Mesendoderm (in vitro differentiated cells): ENCODE results near the gene PIK3R3.

Experiments
- DNase-seq: peaks from one replicate; pipeline ENCODE4 v3.0.0; 2013
- H2AK5ac ChIP-seq: 2 replicates; pipeline ENCODE4 v1.6.1; 2013; ENCODE audit warnings: low read length, inconsistent platforms
- H2BK120ac ChIP-seq: 2 replicates; pipeline ENCODE4 v1.6.1; 2013; ENCODE audit warnings: low read depth, mild to moderate bottlenecking, low read length, moderate library complexity, mixed read lengths
- H2BK15ac ChIP-seq: replicated peaks from 2 replicates; pipeline ENCODE4 v1.6.1; 2013; ENCODE audit warnings: low read depth, mild to moderate bottlenecking, moderate library complexity
- H2BK5ac ChIP-seq: 2 replicates; pipeline ENCODE4 v1.6.1; 2013; ENCODE audit warnings: low read length, inconsistent platforms
- H3K18ac ChIP-seq: 2 replicates; pipeline ENCODE4 v1.6.1; 2013; ENCODE audit warnings: mild to moderate bottlenecking, low read length, mixed read lengths
- H3K23ac ChIP-seq: one replicate; pipeline ENCODE4 v1.6.1; 2013; ENCODE audit warnings: low read length
- H3K27ac ChIP-seq: 2 replicates; pipeline ENCODE4 v1.5.1; 2013; ENCODE audit warnings: low read depth, mild to moderate bottlenecking, inconsistent platforms, low read length, moderate library complexity
- H3K27me3 ChIP-seq: 2 replicates; pipeline ENCODE4 v1.6.1; 2013; ENCODE audit warnings: low read length, control low read depth, mild to moderate bottlenecking, inconsistent platforms; ENCODE audit not compliant: insufficient read depth, poor library complexity
- H3K36me3 ChIP-seq: 2 replicates; pipeline ENCODE4 v1.6.1; 2013; ENCODE audit warnings: low read length, inconsistent platforms; ENCODE audit not compliant: control insufficient read depth, insufficient read depth
- H3K4ac ChIP-seq: one replicate; pipeline ENCODE4 v1.6.1; 2013; ENCODE audit warnings: low read depth, mild to moderate bottlenecking, low read length, moderate library complexity
- H3K4me1 ChIP-seq: 2 replicates; pipeline ENCODE4 v1.6.1; 2013; ENCODE audit warnings: low read depth, low read length, inconsistent platforms; ENCODE audit not compliant: control insufficient read depth
- H3K4me2 ChIP-seq: 2 replicates; pipeline ENCODE4 v1.6.1; 2013; ENCODE audit warnings: low read length
- H3K4me3 ChIP-seq: 2 replicates; pipeline ENCODE4 v1.5.1; 2013; ENCODE audit warnings: mild to moderate bottlenecking, low read length
- H3K56ac ChIP-seq: one replicate; pipeline ENCODE4 v1.6.1; 2013; ENCODE audit warnings: low read length
- H3K79me1 ChIP-seq: 2 replicates; pipeline ENCODE4 v1.6.1; 2013; ENCODE audit warnings: low read length, inconsistent platforms
- H3K79me2 ChIP-seq: 2 replicates; pipeline ENCODE4 v1.6.1; 2013; ENCODE audit warnings: mild to moderate bottlenecking, low read length; ENCODE audit not compliant: control insufficient read depth, insufficient read depth
- H3K9ac ChIP-seq: 2 replicates; pipeline ENCODE4 v1.6.1; 2013; ENCODE audit warnings: low read length, inconsistent platforms
- H4K5ac ChIP-seq: one replicate; pipeline ENCODE4 v1.6.1; 2013; ENCODE audit warnings: low read length
- H4K8ac ChIP-seq: one replicate; pipeline ENCODE4 v1.6.1; 2013; ENCODE audit warnings: low read depth, mild to moderate bottlenecking, control low read depth, low read length, moderate library complexity
- WGBS: extraction: QIAGEN DNeasy Blood & Tissue Kit; methylation state at CpG from one replicate; pipeline ENCODE4 v1.1.7; 2013; ENCODE audit warnings: low lambda C conversion rate, missing lambda C conversion rate; ENCODE audit not compliant: insufficient coverage; ENCODE audit errors: extremely low coverage; 5-methylcytosine and 5-hydroxymethylcytosine counted together

The PIK3R3 gene

DNA sequence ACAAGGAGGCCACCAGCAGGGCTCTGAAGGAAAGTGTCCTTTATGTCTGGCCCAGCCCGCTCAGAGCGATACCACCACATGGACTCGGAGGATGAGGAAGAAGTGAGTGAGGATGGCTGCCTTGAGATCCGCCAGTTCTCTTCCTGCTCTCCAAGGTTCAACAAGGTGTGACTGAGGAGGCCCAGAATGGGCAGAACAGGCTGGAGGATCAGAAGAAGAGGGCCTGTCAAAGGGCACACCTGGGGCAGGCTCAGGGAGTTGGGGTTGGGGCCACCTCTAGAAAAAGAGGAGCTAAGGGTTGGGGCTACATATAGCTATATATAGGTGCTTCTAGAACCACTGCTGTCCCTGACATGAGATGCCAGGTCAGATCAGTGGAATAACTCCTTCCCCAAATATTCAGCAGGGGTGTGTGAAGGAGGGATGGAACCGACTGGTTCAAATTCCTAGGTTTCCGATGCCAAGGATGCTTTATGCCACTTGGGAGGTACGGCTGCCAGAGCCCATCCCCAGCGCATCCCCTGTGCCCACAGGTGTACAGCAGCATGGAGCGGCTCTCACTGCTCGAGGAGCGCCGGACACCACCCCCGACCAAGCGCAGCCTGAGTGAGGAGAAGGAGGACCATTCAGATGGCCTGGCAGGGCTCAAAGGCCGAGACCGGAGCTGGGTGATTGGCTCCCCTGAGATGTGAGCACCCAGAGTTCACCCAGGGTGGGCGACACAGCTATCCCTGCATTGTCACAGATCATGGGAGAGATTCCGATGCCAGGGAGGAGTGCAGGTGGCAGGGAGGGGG, 102.2 kb downstream of the PIK3R3 start:
- Histone ChIP-seq H3K27ac (no peak overlapping the region), H3K36me3 (peaks cover 2% of the 10 kb centered on the region), H2BK5ac (no peak overlapping the region), H2BK120ac (no peak overlapping the region), H3K23ac (no peak overlapping the region), H3K18ac (no peak overlapping the region), H3K9ac (no peak overlapping the region), H3K4me3 (no peak overlapping the region), H3K79me2 (no peaks in the 10 kb centered on the region), H3K56ac (no peak overlapping the region), H2BK15ac (no peak overlapping the region), H3K4ac (no peak overlapping the region), H3K4me1 (no peaks in the 10 kb centered on the region), H2AK5ac (no peak overlapping the region), H4K5ac (no peak overlapping the region), H3K79me1 (no peaks in the 10 kb centered on the region), H4K8ac (no peak overlapping the region), H3K27me3 (no peaks in the 10 kb centered on the region), H3K4me2 (no peak overlapping the region)
- WGBS, result no CpG with 5 or more reads among the region's 18 CpGs
- no peak for DNase-seq

DNA sequence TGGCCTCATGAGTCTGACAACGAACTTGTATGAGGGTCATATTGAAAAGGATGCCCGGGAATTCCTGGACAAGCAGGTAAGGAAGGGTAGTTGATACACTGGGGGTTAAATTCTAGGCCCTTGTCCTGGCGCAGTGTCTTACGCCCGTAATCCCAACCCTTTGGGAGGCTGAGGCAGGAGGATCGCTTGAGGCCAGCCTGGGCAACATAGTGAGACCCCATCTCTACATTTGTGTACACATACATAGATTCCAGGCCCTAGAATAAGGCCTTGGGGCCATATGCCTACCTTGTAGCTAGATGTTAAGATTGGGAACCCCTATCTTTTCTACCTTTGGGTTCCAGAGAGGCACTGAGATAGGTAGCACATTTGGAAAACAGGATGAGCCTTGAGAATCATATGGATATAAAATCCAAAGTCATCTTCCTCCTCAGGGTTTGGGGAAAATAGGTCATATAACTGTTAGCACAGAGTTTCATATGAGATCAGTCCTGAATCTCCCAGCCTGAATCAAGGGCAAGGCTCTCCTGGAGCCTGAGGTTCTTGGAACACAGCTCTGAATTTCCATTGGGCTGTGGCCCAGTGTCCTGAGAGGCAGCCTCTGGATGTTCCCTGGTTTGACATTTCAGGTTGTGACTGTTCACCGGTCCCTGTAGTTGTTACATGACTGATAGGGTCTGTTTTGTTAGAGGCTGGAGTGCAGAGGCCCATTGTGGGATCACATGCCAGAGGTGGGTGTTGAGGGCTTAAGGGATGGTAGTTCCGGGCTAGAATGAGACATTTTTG, 104.4 kb downstream of the PIK3R3 start:
- Histone ChIP-seq H3K27ac (no peak overlapping the region), H3K9ac (no peak overlapping the region), H2BK15ac (no peak overlapping the region), H3K27me3 (no peaks in the 10 kb centered on the region), H3K4me2 (no peak overlapping the region), H2BK5ac (no peak overlapping the region), H4K5ac (no peak overlapping the region), H3K79me1 (no peaks in the 10 kb centered on the region), H2AK5ac (no peak overlapping the region), H3K4ac (no peak overlapping the region), H3K4me3 (no peak overlapping the region), H3K23ac (no peak overlapping the region), H4K8ac (no peak overlapping the region), H3K18ac (no peak overlapping the region), H3K56ac (no peak overlapping the region), H3K79me2 (no peaks in the 10 kb centered on the region), H2BK120ac (no peak overlapping the region), H3K4me1 (no peaks in the 10 kb centered on the region), H3K36me3 (peaks cover 13% of the 10 kb centered on the region)
- WGBS, result no CpG with 5 or more reads among the region's 8 CpGs
- DNase-seq, result no peak

DNA sequence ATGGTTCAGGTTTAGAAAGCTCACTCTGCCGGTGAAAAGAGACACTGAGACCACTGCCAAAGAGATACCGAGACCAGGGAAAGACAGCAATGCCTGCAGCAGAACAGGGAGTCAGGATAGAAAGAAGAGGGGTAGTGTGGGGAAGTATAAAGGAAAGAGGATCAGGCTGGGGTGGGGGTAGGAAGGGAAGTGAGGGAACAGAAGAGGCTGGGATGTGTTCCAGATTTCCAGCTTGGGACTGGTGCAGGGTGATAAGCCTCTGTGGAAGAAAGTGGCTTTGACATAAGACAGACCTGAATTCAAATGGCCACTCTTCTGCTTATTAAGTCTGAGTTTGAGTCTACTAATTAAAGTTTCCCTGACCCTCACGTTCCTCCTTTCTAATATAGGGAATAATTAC, 105.9 kb downstream of the PIK3R3 start:
- no peaks in the 10 kb centered on the region for H3K79me2 ChIP-seq
- no peaks in the 10 kb centered on the region for H3K79me1 ChIP-seq
- no peak overlapping the region for H2AK5ac ChIP-seq
- no peak for DNase-seq
- no CpG with 5 or more reads among the region's 3 CpGs for WGBS
- H2BK5ac ChIP-seq, result no peak overlapping the region
- H3K4me1 ChIP-seq, result no peaks in the 10 kb centered on the region
- no peak overlapping the region for H3K56ac ChIP-seq
- no peak overlapping the region for H2BK15ac ChIP-seq
- no peak overlapping the region for H4K8ac ChIP-seq
- no peak overlapping the region for H3K18ac ChIP-seq
- H3K4ac ChIP-seq, result no peak overlapping the region
- no peak overlapping the region for H2BK120ac ChIP-seq
- no peaks in the 10 kb centered on the region for H3K27me3 ChIP-seq
- H3K36me3 ChIP-seq, result peaks cover 11% of the 10 kb centered on the region
- H3K9ac ChIP-seq, result no peak overlapping the region
- H3K27ac ChIP-seq, result no peak overlapping the region
- no peak overlapping the region for H4K5ac ChIP-seq
- H3K23ac ChIP-seq, result no peak overlapping the region
- H3K4me3 ChIP-seq, result no peak overlapping the region
- no peak overlapping the region for H3K4me2 ChIP-seq

DNA sequence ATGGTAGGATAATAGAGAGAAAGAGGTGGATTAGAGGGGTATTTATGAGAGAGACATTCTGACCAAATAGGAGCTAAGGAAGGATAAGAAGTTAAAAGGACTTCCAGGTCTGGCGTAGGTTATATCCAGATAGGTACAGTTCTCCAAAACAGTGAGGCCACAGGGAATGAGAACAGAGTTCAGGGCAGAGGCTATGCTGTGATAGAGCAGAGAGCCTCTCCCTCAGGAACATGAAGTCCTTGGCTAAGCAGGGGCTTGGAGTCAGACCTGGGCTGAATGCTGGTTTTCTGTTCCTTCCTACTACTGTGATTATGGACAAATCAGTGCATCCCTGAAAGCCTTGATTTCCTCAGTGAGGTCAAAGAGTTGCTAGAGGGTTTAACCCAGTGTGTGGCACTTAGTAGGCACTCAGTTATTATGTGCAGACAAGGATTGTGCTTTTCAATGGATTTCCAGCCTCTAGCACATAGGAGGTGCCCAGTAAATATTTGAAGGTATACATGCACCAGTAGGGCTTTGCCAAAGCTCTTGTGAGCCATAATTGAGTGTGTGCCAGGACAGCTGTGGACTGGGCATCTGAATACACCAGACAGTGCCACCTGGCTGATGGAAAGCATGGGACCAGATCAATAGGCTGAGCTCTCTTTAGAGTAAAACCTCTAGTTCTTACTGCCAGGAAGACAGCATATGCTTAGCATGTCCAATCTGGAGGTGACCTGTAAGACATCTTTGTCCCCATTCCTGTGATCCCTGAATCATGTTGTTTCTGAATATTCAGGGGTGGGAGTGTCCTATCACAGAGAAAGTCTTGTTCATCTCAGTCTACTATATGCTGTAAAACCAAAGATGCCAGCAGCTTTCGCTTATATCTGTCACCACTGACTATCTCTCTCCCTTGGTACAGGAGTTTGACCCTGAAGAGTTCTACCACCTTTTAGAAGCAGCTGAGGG, 111.1 kb downstream of the PIK3R3 start:
- no CpG with 5 or more reads among the region's 2 CpGs for WGBS
- Histone ChIP-seq H3K27me3 (no peaks in the 10 kb centered on the region), H3K4me3 (no peak overlapping the region), H4K5ac (no peak overlapping the region), H3K56ac (no peak overlapping the region), H2BK15ac (no peak overlapping the region), H3K27ac (no peak overlapping the region), H3K36me3 (peaks cover 11% of the 10 kb centered on the region), H2AK5ac (no peak overlapping the region), H3K4me1 (no peaks in the 10 kb centered on the region), H3K4ac (no peak overlapping the region), H4K8ac (no peak overlapping the region), H3K79me2 (no peaks in the 10 kb centered on the region), H2BK5ac (no peak overlapping the region), H3K4me2 (no peak overlapping the region), H3K23ac (no peak overlapping the region), H2BK120ac (no peak overlapping the region), H3K9ac (no peak overlapping the region), H3K79me1 (no peaks in the 10 kb centered on the region), H3K18ac (no peak overlapping the region)
- DNase-seq, result no peak

DNA sequence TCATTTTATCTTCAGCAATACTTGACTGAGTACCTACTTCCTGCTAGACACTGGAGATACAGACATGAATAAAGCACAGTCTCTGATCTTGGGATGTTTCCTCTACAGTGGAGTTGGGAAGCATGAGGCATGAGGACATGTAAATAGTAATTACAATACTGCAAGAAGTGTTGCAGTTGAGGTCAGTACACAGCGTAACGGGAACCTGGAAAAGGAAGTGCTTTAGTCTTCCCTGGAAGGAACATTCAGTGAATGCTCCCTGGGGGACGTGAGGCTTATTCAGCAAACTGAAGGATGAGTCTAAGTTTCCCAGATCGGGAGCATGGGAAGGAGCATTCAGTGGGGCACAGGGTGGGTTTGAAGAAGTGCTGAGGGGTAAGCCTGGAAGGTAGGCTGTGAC, 112.4 kb downstream of the PIK3R3 start:
- H3K4me1 ChIP-seq, result no peaks in the 10 kb centered on the region
- H3K56ac ChIP-seq, result no peak overlapping the region
- no peak overlapping the region for H3K4me3 ChIP-seq
- H3K23ac ChIP-seq, result no peak overlapping the region
- no peak overlapping the region for H3K4me2 ChIP-seq
- no peak overlapping the region for H3K4ac ChIP-seq
- no peak overlapping the region for H3K27ac ChIP-seq
- H4K8ac ChIP-seq, result no peak overlapping the region
- H3K9ac ChIP-seq, result no peak overlapping the region
- H3K79me2 ChIP-seq, result no peaks in the 10 kb centered on the region
- no peaks in the 10 kb centered on the region for H3K27me3 ChIP-seq
- no peak overlapping the region for H2AK5ac ChIP-seq
- no peak for DNase-seq
- no peak overlapping the region for H2BK120ac ChIP-seq
- H2BK5ac ChIP-seq, result no peak overlapping the region
- no peaks in the 10 kb centered on the region for H3K79me1 ChIP-seq
- WGBS, result no CpG with 5 or more reads among the region's 4 CpGs
- H4K5ac ChIP-seq, result no peak overlapping the region
- no peak overlapping the region for H2BK15ac ChIP-seq
- peaks cover 11% of the 10 kb centered on the region for H3K36me3 ChIP-seq
- H3K18ac ChIP-seq, result no peak overlapping the region
